Tibial nerve (tissue), 4 donors: Measurements from ENCODE around the gene TEC. TPM values are rescaled to one million over a fixed set of nuclear protein-coding genes. Genes with fewer than 3 reads are reported as not detected.

Experiments used
- DNase-seq, 2 donors: peaks; one replicate each; pipeline ENCODE4 v3.0.0-alpha.2; 2019; ENCODE audit warnings: low spot score in 2 of 2
- H3K27ac ChIP-seq, 4 donors: fragments of 200-600 bp; sonication (generic) in 3 of 4; one replicate each; pipeline ENCODE4 v1.5.1; 2017 to 2019; ENCODE audit warnings: mild to moderate bottlenecking in 1 of 4
- H3K27me3 ChIP-seq, 2 donors: fragments of 200-600 bp; sonication (generic) in 1 of 2; one replicate each; pipeline versions ENCODE4 v1.5.1 to v1.6.0; 2017 to 2019
- H3K36me3 ChIP-seq, 3 donors: fragments of 200-600 bp; sonication (generic); one replicate each; pipeline ENCODE4 v1.5.1; 2018 to 2019
- H3K4me1 ChIP-seq, 4 donors: fragments of 200-600 bp; sonication (generic) in 3 of 4; one replicate each; pipeline ENCODE4 v1.5.1; 2017 to 2019
- H3K4me3 ChIP-seq, 4 donors: fragments of 200-600 bp; sonication (generic) in 3 of 4; one replicate each; pipeline ENCODE4 v1.5.1; 2017 to 2019; ENCODE audit warnings: mild to moderate bottlenecking in 1 of 4, moderate library complexity in 1 of 4
- H3K9me3 ChIP-seq, 4 donors: fragments of 200-600 bp; sonication (generic) in 3 of 4; one replicate each; pipeline ENCODE4 v1.5.1; 2017 to 2019
- CTCF ChIP-seq, 5 experiments: fragments of 200-600 bp in 3 of 5; fragments of 450-650 bp in 2 of 5; sonication (generic) in 3 of 5; IDR thresholded peaks; one replicate each; pipeline ENCODE4 v1.5.1; 2016 to 2019; ENCODE audit warnings: antibody characterized with exemption in 5 of 5, mild to moderate bottlenecking in 3 of 5, moderate library complexity in 2 of 5
- EP300 ChIP-seq, 2 donors: sonication (generic); formaldehyde crosslinking; IDR thresholded peaks; one replicate each; pipeline ENCODE4 v1.6.1; 2017; ENCODE audit warnings: antibody characterized with exemption in 2 of 2, mild to moderate bottlenecking in 1 of 2
- POLR2A ChIP-seq, 2 donors: fragments of 450-650 bp; IDR thresholded peaks; one replicate each; pipeline ENCODE4 v1.6.1; 2017; ENCODE audit warnings: antibody characterized with exemption in 2 of 2, mild to moderate bottlenecking in 2 of 2, moderate library complexity in 2 of 2
- WGBS, 2 donors: methylation state at CpG; one replicate each; pipeline ENCODE4 v1.1.5; 2018; 5-methylcytosine and 5-hydroxymethylcytosine counted together
- total RNA-seq, 4 donors: library from RNA; depleted of rRNA; stranded (reverse); fragments of >200 nt; gene quantifications; one replicate each; pipeline ENCODE4 v1.1.0, GENCODE V29; 2016

The TEC gene
- total RNA-seq, 4 donors from 2014 or later: 3.1 to 8.0 (median 5.0) TPM

- DNase-seq: no peak
- 90 to 94% methylated on average over 3 of the region's 3 CpGs for WGBS, 2 donors
- Histone ChIP-seq H3K36me3 (no peaks in the 10 kb centered on the region), H3K27me3 (no peaks in the 10 kb centered on the region), H3K4me3 (no peak overlapping the region), H3K27ac (no peak overlapping the region), H3K4me1 (no peaks in the 10 kb centered on the region), H3K9me3 (peaks cover 0 to 5% (median 0%) of the 10 kb centered on the region in 4 donors)
- TF ChIP-seq EP300 (IDR thresholded peaks at IDR 0.05) (no peak), POLR2A (IDR thresholded peaks at IDR 0.05) (no peak), CTCF (IDR thresholded peaks at IDR 0.05) (no peak)
Measured at GRCh38 chr4:48243429-48243828, 26.2 kb downstream of the TEC start.

- H3K36me3 ChIP-seq: no peaks in the 10 kb centered on the region
- H3K27me3 ChIP-seq: no peaks in the 10 kb centered on the region
- H3K4me1 ChIP-seq: no peaks in the 10 kb centered on the region
- no peak for DNase-seq
- H3K27ac ChIP-seq: no peak overlapping the region
- H3K4me3 ChIP-seq: no peak overlapping the region
- peaks cover 0 to 5% (median 0%) of the 10 kb centered on the region in 4 donors for H3K9me3 ChIP-seq
- 69 to 88% methylated on average over 1 of the region's 1 CpG for WGBS, 2 donors
- TF ChIP-seq EP300 (IDR thresholded peaks at IDR 0.05) (no peak), CTCF (IDR thresholded peaks at IDR 0.05) (no peak), POLR2A (IDR thresholded peaks at IDR 0.05) (no peak)
Measured at GRCh38 chr4:48242511-48243195, 27.0 kb downstream of the TEC start.

GRCh38 chr4:48241731-48242130 is 27.9 kb downstream of the TEC start:
- Histone ChIP-seq H3K4me1 (no peaks in the 10 kb centered on the region), H3K9me3 (peaks cover 0 to 5% (median 0%) of the 10 kb centered on the region in 4 donors), H3K4me3 (no peak overlapping the region), H3K27me3 (no peaks in the 10 kb centered on the region), H3K36me3 (no peaks in the 10 kb centered on the region), H3K27ac (no peak overlapping the region)
- no peak for DNase-seq
- TF ChIP-seq EP300 (IDR thresholded peaks at IDR 0.05): no peak
- no peak for TF ChIP-seq CTCF (IDR thresholded peaks at IDR 0.05)
- no peak for TF ChIP-seq POLR2A (IDR thresholded peaks at IDR 0.05)
- 89% methylated on average over 2 of the region's 2 CpGs for WGBS, 2 donors

GRCh38 chr4:48237996-48238645 is 31.5 kb downstream of the TEC start:
- TF ChIP-seq POLR2A (IDR thresholded peaks at IDR 0.05) (no peak), EP300 (IDR thresholded peaks at IDR 0.05) (no peak), CTCF (IDR thresholded peaks at IDR 0.05) (no peak)
- H3K9me3 ChIP-seq: no peaks in the 10 kb centered on the region
- WGBS, 2 donors: 51 to 57% methylated on average over 4 of the region's 4 CpGs
- H3K36me3 ChIP-seq: no peaks in the 10 kb centered on the region
- no peaks in the 10 kb centered on the region for H3K4me1 ChIP-seq
- H3K4me3 ChIP-seq: no peak overlapping the region
- H3K27ac ChIP-seq: no peak overlapping the region
- no peak for DNase-seq
- no peaks in the 10 kb centered on the region for H3K27me3 ChIP-seq

GRCh38 chr4:48235050-48235449 is 34.6 kb downstream of the TEC start:
- no peaks in the 10 kb centered on the region for H3K36me3 ChIP-seq
- TF ChIP-seq CTCF (IDR thresholded peaks at IDR 0.05): no peak
- no peak for TF ChIP-seq EP300 (IDR thresholded peaks at IDR 0.05)
- TF ChIP-seq POLR2A (IDR thresholded peaks at IDR 0.05): no peak
- H3K4me1 ChIP-seq: no peaks in the 10 kb centered on the region
- no peaks in the 10 kb centered on the region for H3K27me3 ChIP-seq
- no peak overlapping the region for H3K27ac ChIP-seq
- no peak for DNase-seq
- 89 to 94% methylated on average over 1 of the region's 1 CpG for WGBS, 2 donors
- no peaks in the 10 kb centered on the region for H3K9me3 ChIP-seq
- H3K4me3 ChIP-seq: no peak overlapping the region
